Endothelial cell (in vitro differentiated cells): ENCODE results near the gene FMO4. TPM values are rescaled to one million over a fixed set of nuclear protein-coding genes. Genes with fewer than 3 reads are reported as not detected.
"Not testable (repeated sequence)": the region's sequence is repeated elsewhere in the genome, so short reads cannot be mapped to it uniquely, and the experiment has no call there.

Source experiments
- DNase-seq: peaks from one replicate; pipeline ENCODE4 v3.0.0; 2021; ENCODE audit warnings: low spot score
- H3K27ac Mint-ChIP-seq: one replicate; pipeline ENCODE4 v1.8.0; 2021; ENCODE audit warnings: mixed read lengths, inconsistent platforms; ENCODE audit not compliant: unreplicated experiment
- H3K27me3 Mint-ChIP-seq: one replicate; pipeline ENCODE4 v1.8.0; 2021; ENCODE audit warnings: mild to moderate bottlenecking, moderate library complexity, mixed read lengths, inconsistent platforms; ENCODE audit not compliant: unreplicated experiment
- H3K36me3 Mint-ChIP-seq: one replicate; pipeline ENCODE4 v1.8.0; 2021; ENCODE audit warnings: mild to moderate bottlenecking, low read depth, mixed read lengths, inconsistent platforms; ENCODE audit not compliant: unreplicated experiment
- H3K4me1 Mint-ChIP-seq: one replicate; pipeline ENCODE4 v1.8.0; 2021; ENCODE audit warnings: mild to moderate bottlenecking, mixed read lengths, inconsistent platforms; ENCODE audit not compliant: unreplicated experiment
- H3K4me3 Mint-ChIP-seq: one replicate; pipeline ENCODE4 v1.8.0; 2021; ENCODE audit warnings: mild to moderate bottlenecking, mixed read lengths, inconsistent platforms; ENCODE audit not compliant: unreplicated experiment
- H3K9me3 Mint-ChIP-seq: one replicate; pipeline ENCODE4 v1.8.0; 2021; ENCODE audit warnings: mixed read lengths, inconsistent platforms; ENCODE audit not compliant: unreplicated experiment
- total RNA-seq: library from RNA; stranded (reverse); fragmentation: NEBNext Ultra II Directional; extraction: Animal tissue kit (Norgen Biotek cat#: 25700); gene quantifications from one replicate; pipeline ENCODE4 v1.2.1, GENCODE V29; 2021; ENCODE audit not compliant: unreplicated experiment
- TF ChIP-seq, protein P1 (sequence below): fragments of 200-600 bp; sonication (generic); IDR thresholded peaks from one replicate; pipeline ENCODE4 v1.5.0; 2021; ENCODE audit warnings: antibody characterized with exemption; ENCODE audit not compliant: unreplicated experiment

The FMO4 gene
- total RNA-seq, 1 donor from 2014 or later, result 2.4 TPM

DNA sequence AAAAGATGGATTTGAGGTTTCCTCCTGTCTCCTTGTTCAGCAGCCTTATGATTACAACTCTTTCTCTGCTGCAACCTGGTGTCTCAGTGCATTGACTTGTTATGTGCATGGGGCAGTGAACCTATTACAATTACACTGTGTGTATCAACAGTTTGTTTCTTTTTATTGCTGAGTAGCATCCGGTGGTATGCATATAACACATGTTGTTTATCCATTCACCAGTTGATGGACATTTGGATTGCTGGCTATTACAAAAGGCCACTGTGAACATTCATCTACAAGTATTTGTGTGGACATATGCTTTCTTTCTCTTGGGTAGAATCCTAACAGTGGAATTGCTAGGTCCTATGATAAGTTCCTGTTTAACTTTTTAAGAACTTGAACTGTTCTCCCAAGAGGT, 65.9 kb downstream of the FMO4 start:
- Mint-ChIP-seq H3K36me3 (no peaks in the 10 kb centered on the region), H3K4me3 (no peak overlapping the region), H3K27me3 (peaks cover 3% of the 10 kb centered on the region), H3K27ac (no peak overlapping the region), H3K4me1 (no peaks in the 10 kb centered on the region), H3K9me3 (no peaks in the 10 kb centered on the region)
- TF ChIP-seq, protein P1, sequence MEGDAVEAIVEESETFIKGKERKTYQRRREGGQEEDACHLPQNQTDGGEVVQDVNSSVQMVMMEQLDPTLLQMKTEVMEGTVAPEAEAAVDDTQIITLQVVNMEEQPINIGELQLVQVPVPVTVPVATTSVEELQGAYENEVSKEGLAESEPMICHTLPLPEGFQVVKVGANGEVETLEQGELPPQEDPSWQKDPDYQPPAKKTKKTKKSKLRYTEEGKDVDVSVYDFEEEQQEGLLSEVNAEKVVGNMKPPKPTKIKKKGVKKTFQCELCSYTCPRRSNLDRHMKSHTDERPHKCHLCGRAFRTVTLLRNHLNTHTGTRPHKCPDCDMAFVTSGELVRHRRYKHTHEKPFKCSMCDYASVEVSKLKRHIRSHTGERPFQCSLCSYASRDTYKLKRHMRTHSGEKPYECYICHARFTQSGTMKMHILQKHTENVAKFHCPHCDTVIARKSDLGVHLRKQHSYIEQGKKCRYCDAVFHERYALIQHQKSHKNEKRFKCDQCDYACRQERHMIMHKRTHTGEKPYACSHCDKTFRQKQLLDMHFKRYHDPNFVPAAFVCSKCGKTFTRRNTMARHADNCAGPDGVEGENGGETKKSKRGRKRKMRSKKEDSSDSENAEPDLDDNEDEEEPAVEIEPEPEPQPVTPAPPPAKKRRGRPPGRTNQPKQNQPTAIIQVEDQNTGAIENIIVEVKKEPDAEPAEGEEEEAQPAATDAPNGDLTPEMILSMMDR, result no peak
- DNase-seq, result no peak

DNA sequence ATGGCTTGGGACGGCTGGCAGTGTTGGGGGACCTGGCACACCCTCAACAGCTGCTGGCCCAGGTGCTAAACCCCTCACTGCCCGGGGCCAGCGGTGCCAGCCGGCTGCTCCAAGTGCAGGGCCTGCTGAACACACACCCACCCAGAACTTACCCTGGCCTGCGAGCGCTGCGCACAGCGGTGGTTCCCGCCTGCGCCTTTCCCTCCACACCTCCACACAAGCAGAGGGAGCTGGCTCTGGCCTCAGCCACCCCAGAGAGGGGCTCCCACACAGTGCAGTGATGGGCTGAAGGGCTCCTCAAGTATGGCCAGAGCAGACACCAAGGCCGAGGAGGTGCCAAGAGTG, 67.9 kb downstream of the FMO4 start:
- no peak for DNase-seq
- TF ChIP-seq, protein P1, result no peak
- no peaks in the 10 kb centered on the region for H3K9me3 Mint-ChIP-seq
- no peak overlapping the region for H3K4me3 Mint-ChIP-seq
- H3K36me3 Mint-ChIP-seq, result no peaks in the 10 kb centered on the region
- peaks cover 2% of the 10 kb centered on the region for H3K27me3 Mint-ChIP-seq
- no peaks in the 10 kb centered on the region for H3K4me1 Mint-ChIP-seq
- H3K27ac Mint-ChIP-seq, result no peak overlapping the region

DNA sequence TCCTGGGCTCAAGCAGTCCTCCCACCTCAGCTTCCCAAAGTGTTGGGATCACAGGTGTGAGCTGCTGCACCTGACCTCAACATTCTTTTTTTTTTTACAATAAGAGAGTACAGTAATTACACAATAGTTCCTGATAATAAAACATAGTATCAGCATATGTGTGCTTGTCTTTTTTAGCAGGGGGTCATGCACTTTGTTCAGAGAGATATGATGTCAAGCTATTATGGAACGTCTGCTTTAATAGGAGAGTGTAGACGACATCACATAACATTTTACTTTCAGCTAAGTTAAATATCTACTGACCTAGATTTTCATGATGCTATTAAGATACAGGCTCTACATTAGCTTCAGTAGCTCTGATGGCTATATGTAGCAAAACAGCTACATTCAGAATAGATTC, 70.5 kb downstream of the FMO4 start:
- Mint-ChIP-seq H3K9me3 (no peaks in the 10 kb centered on the region), H3K4me3 (no peak overlapping the region), H3K36me3 (no peaks in the 10 kb centered on the region), H3K4me1 (no peaks in the 10 kb centered on the region), H3K27ac (no peak overlapping the region), H3K27me3 (peaks cover 2% of the 10 kb centered on the region)
- DNase-seq, result no peak
- TF ChIP-seq, protein P1, result no peak

DNA sequence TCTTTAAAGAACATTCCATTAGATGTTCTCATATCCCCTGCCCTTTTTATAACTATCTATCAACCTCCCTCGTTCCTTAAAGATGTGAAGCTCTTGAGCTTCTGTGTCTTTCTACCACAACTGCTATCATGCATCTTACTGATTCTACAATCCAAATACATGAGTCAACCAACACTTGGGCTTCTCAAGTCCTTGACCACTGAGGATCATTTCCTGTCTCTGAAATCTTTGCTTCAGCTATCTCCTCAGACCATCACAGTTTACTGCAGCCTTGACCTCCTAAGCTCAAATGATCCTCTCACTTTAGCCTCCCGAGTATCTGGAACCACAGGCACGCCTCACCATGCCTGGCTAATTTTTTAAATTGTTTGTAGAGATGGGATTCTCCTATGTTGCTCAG, 75.2 kb downstream of the FMO4 start:
- Mint-ChIP-seq H3K4me3 (no peak overlapping the region), H3K27ac (no peak overlapping the region), H3K27me3 (no peaks in the 10 kb centered on the region), H3K36me3 (no peaks in the 10 kb centered on the region), H3K4me1 (no peaks in the 10 kb centered on the region), H3K9me3 (no peaks in the 10 kb centered on the region)
- no peak for DNase-seq
- TF ChIP-seq, protein P1, result no peak

DNA sequence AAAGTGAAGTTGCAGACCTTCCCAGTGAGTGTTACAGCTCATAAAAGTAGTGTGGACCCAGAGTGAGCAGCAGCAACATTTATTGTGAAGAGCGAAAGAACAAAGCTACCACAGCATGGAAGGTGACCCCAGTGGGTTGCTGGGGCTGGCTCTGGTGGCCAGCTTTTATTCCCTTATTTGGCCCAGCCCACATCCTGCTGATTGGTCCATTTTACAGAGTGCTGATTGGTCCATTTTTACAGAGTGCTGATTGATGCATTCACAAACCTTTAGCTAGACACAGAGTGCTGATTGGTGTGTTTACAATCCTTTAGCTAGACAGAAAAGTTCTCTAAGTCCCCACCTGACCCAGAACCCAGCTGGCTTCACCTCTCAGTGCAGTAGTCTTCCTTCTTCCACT, 76.8 kb downstream of the FMO4 start:
- DNase-seq, H3K27ac Mint-ChIP-seq, H3K4me1 Mint-ChIP-seq, H3K9me3 Mint-ChIP-seq, H3K4me3 Mint-ChIP-seq, H3K27me3 Mint-ChIP-seq, H3K36me3 Mint-ChIP-seq: not testable (repeated sequence)

Other genes starting within 250 kb of the FMO4 start
- not detected for gene FMO3, start 223.3 kb upstream of the FMO4 start, total RNA-seq
- not detected for gene FMO2, start 128.9 kb upstream of the FMO4 start, total RNA-seq
- gene FMO1, start 65.7 kb upstream of the FMO4 start, total RNA-seq, result not detected
- 248 TPM for gene PRRC2C, start 171.3 kb downstream of the FMO4 start, total RNA-seq